H1 (cell line): ENCODE results near the gene ANGPTL4. TPM values are rescaled to one million over a fixed set of nuclear protein-coding genes. Genes with fewer than 3 reads are reported as not detected.
A peak's percentile ranks its signal among the peaks of the same experiment; 100 is the strongest.

Experiments
- ASH2L ChIP-seq: fragments of 200-600, 300-600 bp; sonication (generic); IDR thresholded peaks from one replicate; pipeline ENCODE4 v1.7.1; 2017; ENCODE audit warnings: low read length
- CEBPB ChIP-seq: IDR thresholded peaks from 2 replicates; pipeline ENCODE4 v1.6.1; 2012; ENCODE audit warnings: low read depth, low read length
- CREB1 ChIP-seq: IDR thresholded peaks from 2 replicates; pipeline ENCODE4 v1.6.1; 2012; ENCODE audit warnings: inconsistent platforms
- CTCF ChIP-seq, 3 experiments: IDR thresholded peaks; 1 replicate in 2 of 3; 2 replicates in 1 of 3; pipeline versions ENCODE4 v1.5.1 to v1.6.1; 2011; ENCODE audit warnings: low read length in 3 of 3, mild to moderate bottlenecking in 3 of 3, inconsistent platforms in 2 of 3, low read depth in 1 of 3, moderate library complexity in 1 of 3; ENCODE audit not compliant: insufficient read depth in 1 of 3; ENCODE audit errors: control extremely low read depth in 1 of 3
- E2F6 ChIP-seq: IDR thresholded peaks from 2 replicates; pipeline ENCODE4 v1.6.1; 2012; ENCODE audit warnings: inconsistent platforms
- EGR1 ChIP-seq: IDR thresholded peaks from 2 replicates; pipeline ENCODE4 v1.6.1; 2011; ENCODE audit warnings: low read depth, low read length, borderline replicate concordance
- GABPA ChIP-seq: IDR thresholded peaks from 2 replicates; pipeline ENCODE4 v1.6.1; 2011; ENCODE audit warnings: mild to moderate bottlenecking, low read length, moderate library complexity, borderline replicate concordance; ENCODE audit not compliant: insufficient read depth
- HDAC6 ChIP-seq: IDR thresholded peaks from one replicate; pipeline ENCODE4 v1.7.1; 2012; ENCODE audit warnings: low read depth, mild to moderate bottlenecking, inconsistent platforms, low read length, moderate library complexity
- KDM1A ChIP-seq: fragments of 200-600, 300-600 bp; sonication (generic); IDR thresholded peaks from 2 replicates; pipeline ENCODE4 v1.7.1; 2016; ENCODE audit warnings: mild to moderate bottlenecking, low read length, borderline replicate concordance
- KDM4A ChIP-seq: IDR thresholded peaks from one replicate; pipeline ENCODE4 v1.7.1; 2012; ENCODE audit warnings: low read depth, mild to moderate bottlenecking, moderate library complexity, low read length, inconsistent platforms; ENCODE audit not compliant: severe bottlenecking
- NRF1 ChIP-seq: IDR thresholded peaks from 2 replicates; pipeline ENCODE4 v1.6.1; 2011; ENCODE audit warnings: mild to moderate bottlenecking, low read depth, low read length, improper control_type of control experiment
- POLR2AphosphoS5 ChIP-seq: IDR thresholded peaks from 2 replicates; pipeline ENCODE4 v1.6.1; 2011; ENCODE audit warnings: low read depth, low read length
- SAP30 ChIP-seq: fragments of 300-600 bp; sonication (generic); IDR thresholded peaks from 2 replicates; pipeline ENCODE4 v1.7.1; 2012; ENCODE audit warnings: low read length, moderate library complexity, mild to moderate bottlenecking, inconsistent platforms; ENCODE audit not compliant: insufficient read depth, insufficient replicate concordance
- SIX5 ChIP-seq: IDR thresholded peaks from 2 replicates; pipeline ENCODE4 v1.6.1; 2011; ENCODE audit warnings: mild to moderate bottlenecking, low read depth, low read length
- SUZ12 ChIP-seq: fragments of 200-600 bp; sonication (generic); IDR thresholded peaks from 2 replicates; pipeline ENCODE4 v1.6.1; 2012; ENCODE audit warnings: mild to moderate bottlenecking, inconsistent platforms, low read length, moderate library complexity, mixed read lengths
- TAF1 ChIP-seq: IDR thresholded peaks from 2 replicates; pipeline ENCODE4 v1.6.1; 2011; ENCODE audit warnings: mild to moderate bottlenecking, low read depth, low read length
- TBP ChIP-seq: IDR thresholded peaks from 2 replicates; pipeline ENCODE4 v1.6.1; 2011; ENCODE audit warnings: low read depth, low read length, improper control_type of control experiment
- USF2 ChIP-seq: IDR thresholded peaks from 2 replicates; pipeline ENCODE4 v1.6.1; 2011; ENCODE audit warnings: low read length, improper control_type of control experiment
- ZNF274 ChIP-seq: IDR thresholded peaks from 2 replicates; pipeline ENCODE4 v1.7.0; 2012; ENCODE audit warnings: low read length, borderline replicate concordance; ENCODE audit errors: extremely low read depth
- polyA plus RNA-seq, 7 experiments: library from polyadenylated mRNA; depleted of rRNA in 3 of 7; stranded (reverse) in 5 of 7; unstranded in 2 of 7; fragments of >200 nt in 5 of 7; fragments of 200-250 nt in 2 of 7; gene quantifications; 1 replicate in 5 of 7; 2 replicates in 1 of 7; 4 replicates in 1 of 7; pipeline versions ENCODE4 v1.2.1 to v1.2.3, GENCODE V29; 2011 to 2013; ENCODE audit warnings: missing spikeins in 2 of 7, mixed read lengths in 2 of 7
- total RNA-seq: library from RNA; stranded (reverse); fragmentation: NEBNext Ultra II Directional; extraction: Animal tissue kit (Norgen Biotek cat#: 25700); gene quantifications from 2 replicates; pipeline ENCODE4 v1.2.1, GENCODE V29; 2021

The ANGPTL4 gene
- total and polyA plus RNA-seq, 2 of the 8 experiments (the other 6 are each of a cell fraction or from before 2014, with no cell fraction given) = 2.3 to 6.5 TPM

- TF ChIP-seq USF2 = no peak
- no peak for TF ChIP-seq HDAC6
- no peak for TF ChIP-seq NRF1
- peak in 1 of 3 experiments; percentile 11; a peak in 1 of 4 replicates for TF ChIP-seq CTCF (IDR thresholded peaks at IDR 0.05; ENCODE audit: control extremely low read depth in 1 of 3, insufficient read depth in 1 of 3, low read depth in 1 of 3, low read length in 3 of 3)
- TF ChIP-seq TAF1 = 0 out of 2 replicates have a peak, but pooled peaks have one; percentile 38
- no peak for TF ChIP-seq CREB1
- peak; percentile 34; the same call in 1 of the 2 replicates for TF ChIP-seq SUZ12
- TF ChIP-seq POLR2AphosphoS5 = peak; percentile 36; the same call in 1 of the 2 replicates
- TF ChIP-seq E2F6 = 0 out of 2 replicates have a peak, but pooled peaks have one; percentile 62
- TF ChIP-seq KDM4A = peak; percentile 69
- TF ChIP-seq ZNF274 = no peak
- TF ChIP-seq CEBPB = no peak
- no peak for TF ChIP-seq SIX5
- TF ChIP-seq ASH2L = peak; percentile 54
- TF ChIP-seq GABPA = 0 out of 2 replicates have a peak, but pooled peaks have one; percentile 36
- no peak for TF ChIP-seq SAP30
- TF ChIP-seq KDM1A = peak; percentile 36; the same call in 1 of the 2 replicates
- TF ChIP-seq TBP = peak; percentile 55; the same call in 1 of the 2 replicates
- TF ChIP-seq EGR1 = peak; percentile 52; the same call in 1 of the 2 replicates
Measured at GRCh38 chr19:8363803-8364771, at the start of gene ANGPTL4 (continued).
